PC-9 (cell line): ENCODE data around the gene NVL.

Experiments used
- CTCF ChIP-seq: fragments of 200-600 bp; sonication (generic); conservative IDR thresholded peaks from 2 replicates; pipeline ENCODE4 v1.6.1; 2017; ENCODE audit warnings: mixed run types, antibody characterized with exemption, mild to moderate bottlenecking, moderate library complexity
- EZH2 ChIP-seq: fragments of 200-600 bp; sonication (generic); IDR thresholded peaks from 2 replicates; pipeline ENCODE4 v1.8.0; 2017; ENCODE audit warnings: antibody characterized with exemption, low read depth

GRCh38 chr1:224226849-224227502, 103.0 kb downstream of the NVL start:
- TF ChIP-seq CTCF (no peak), EZH2 (no peak)
